ENCODE results near the gene KRT38. TPM values are rescaled to one million over a fixed set of nuclear protein-coding genes. Genes with fewer than 3 reads are reported as not detected.

The KRT38 gene
- total and polyA plus RNA-seq, 4 donors, result not detected

- TF ChIP-seq CTCF (IDR thresholded peaks at IDR 0.05; ENCODE audit: low read depth, low read length, missing input control) (no peak), FOXA1 (IDR thresholded peaks at IDR 0.05) (no peak), ZBTB33 (IDR thresholded peaks at IDR 0.05) (no peak), SP1 (IDR thresholded peaks at IDR 0.05) (no peak), GABPA (IDR thresholded peaks at IDR 0.05 in 1 of 2, conservative IDR thresholded peaks at IDR 0.05 in 1 of 2) (no peak), RXRA (IDR thresholded peaks at IDR 0.05) (no peak), EGR1 (IDR thresholded peaks at IDR 0.05; ENCODE audit: low read depth in 2 of 2) (no peak), YY1 (IDR thresholded peaks at IDR 0.05) (no peak), REST (IDR thresholded peaks at IDR 0.05) (no peak), RAD21 (IDR thresholded peaks at IDR 0.05) (no peak), TAF1 (conservative IDR thresholded peaks at IDR 0.05) (no peak), ATF3 (IDR thresholded peaks at IDR 0.05) (no peak), FOXA2 (IDR thresholded peaks at IDR 0.05) (no peak), HNF4A (conservative IDR thresholded peaks at IDR 0.05) (no peak), MAX (IDR thresholded peaks at IDR 0.05) (no peak), NR2F2 (IDR thresholded peaks at IDR 0.05) (no peak)
- Histone ChIP-seq H3K9ac (ENCODE audit: low read depth in 1 of 2, low read length in 2 of 2) (no peak overlapping the region), H3K9me3 (ENCODE audit: control insufficient read depth in 4 of 4, low read length in 3 of 4) (no peaks in the 10 kb centered on the region), H3K27ac (ENCODE audit: low read depth in 1 of 2, low read length in 2 of 2) (no peak overlapping the region), H3K4me3 (ENCODE audit: low read depth in 1 of 3, low read length in 3 of 3) (no peak overlapping the region), H3K36me3 (ENCODE audit: control insufficient read depth in 4 of 4, insufficient read depth in 3 of 4, low read depth in 1 of 4, low read length in 3 of 4) (no peaks in the 10 kb centered on the region), H3K27me3 (ENCODE audit: control insufficient read depth in 4 of 4, insufficient read depth in 4 of 4, low read length in 3 of 4) (no peaks in the 10 kb centered on the region), H3K4me1 (ENCODE audit: control insufficient read depth in 4 of 4, insufficient read depth in 4 of 4, low read length in 3 of 4) (no peaks in the 10 kb centered on the region)
- WGBS, result 84% methylated on average over 8 of the region's 8 CpGs
- no peak for DNase-seq (ENCODE audit: low spot score)
Measured at GRCh38 chr17:41478237-41478636, 37.5 kb upstream of the KRT38 start.
